ENCODE data around the gene ANKH. TPM values are rescaled to one million over a fixed set of nuclear protein-coding genes. Genes with fewer than 3 reads are reported as not detected.

Gene ANKH
- total and polyA plus RNA-seq, 4 donors = 10.8 to 46.7 (median 17.2) TPM

GRCh38 chr5:14696057-14696456 is 175.5 kb downstream of the ANKH start:
- Histone ChIP-seq H3K9ac (ENCODE audit: insufficient read depth in 1 of 2, low read length in 2 of 2) (no peak overlapping the region), H3K27me3 (ENCODE audit: control insufficient read depth in 3 of 3, insufficient read depth in 3 of 3, low read length in 2 of 3) (no peaks in the 10 kb centered on the region), H3K4me3 (no peak overlapping the region), H3K27ac (ENCODE audit: low read depth in 1 of 2, low read length in 1 of 2) (no peak overlapping the region), H3K9me3 (ENCODE audit: control insufficient read depth in 4 of 4, insufficient read depth in 3 of 4, low read length in 3 of 4) (no peaks in the 10 kb centered on the region), H3K4me1 (ENCODE audit: control insufficient read depth in 5 of 5, insufficient read depth in 5 of 5, low read length in 5 of 5) (peaks cover 0 to 11% (median 0%) of the 10 kb centered on the region in 5 donors), H3K36me3 (ENCODE audit: control insufficient read depth in 4 of 4, insufficient read depth in 4 of 4, low read length in 4 of 4) (peaks cover 18 to 37% (median 29%) of the 10 kb centered on the region in 4 donors)
- WGBS, 2 donors = 50 to 72% methylated on average over 1 of the region's 1 CpG
- ATAC-seq (ENCODE audit: insufficient read depth, low FRiP score) (no peak), DNase-seq (no peak)
- no peak for TF ChIP-seq CTCF (IDR thresholded peaks at IDR 0.05; ENCODE audit: control extremely low read depth, extremely low read depth)

- H3K9me3 ChIP-seq (ENCODE audit: control insufficient read depth in 4 of 4, insufficient read depth in 3 of 4, low read length in 3 of 4) = peaks cover 0 to 4% (median 2%) of the 10 kb centered on the region in 4 donors
- 83 to 96% methylated on average over 2 of the region's 2 CpGs for WGBS, 2 donors
- H3K4me3 ChIP-seq = no peak overlapping the region
- H3K9ac ChIP-seq (ENCODE audit: insufficient read depth in 1 of 2, low read length in 2 of 2) = no peak overlapping the region
- no peak for TF ChIP-seq CTCF (IDR thresholded peaks at IDR 0.05; ENCODE audit: control extremely low read depth, extremely low read depth)
- no peaks in the 10 kb centered on the region for H3K27me3 ChIP-seq (ENCODE audit: control insufficient read depth in 3 of 3, insufficient read depth in 3 of 3, low read length in 2 of 3)
- peaks cover 27 to 46% (median 33%) of the 10 kb centered on the region in 4 donors for H3K36me3 ChIP-seq (ENCODE audit: control insufficient read depth in 4 of 4, insufficient read depth in 4 of 4, low read length in 4 of 4)
- ATAC-seq (ENCODE audit: insufficient read depth, low FRiP score) = no peak
- peaks cover 0 to 7% (median 0%) of the 10 kb centered on the region in 5 donors for H3K4me1 ChIP-seq (ENCODE audit: control insufficient read depth in 5 of 5, insufficient read depth in 5 of 5, low read length in 5 of 5)
- no peak overlapping the region for H3K27ac ChIP-seq (ENCODE audit: low read depth in 1 of 2, low read length in 1 of 2)
- no peak for DNase-seq
Observed at GRCh38 chr5:14695152-14695551, 176.4 kb downstream of the ANKH start.

- no peak for TF ChIP-seq CTCF (IDR thresholded peaks at IDR 0.05; ENCODE audit: control extremely low read depth, extremely low read depth)
- DNase-seq (no peak), ATAC-seq (ENCODE audit: insufficient read depth, low FRiP score) (no peak)
- Histone ChIP-seq H3K4me3 (no peak overlapping the region), H3K27me3 (ENCODE audit: control insufficient read depth in 3 of 3, insufficient read depth in 3 of 3, low read length in 2 of 3) (no peaks in the 10 kb centered on the region), H3K27ac (ENCODE audit: low read depth in 1 of 2, low read length in 1 of 2) (no peak overlapping the region), H3K9ac (ENCODE audit: insufficient read depth in 1 of 2, low read length in 2 of 2) (no peak overlapping the region), H3K9me3 (ENCODE audit: control insufficient read depth in 4 of 4, insufficient read depth in 3 of 4, low read length in 3 of 4) (peaks cover 0 to 7% (median 3%) of the 10 kb centered on the region in 4 donors), H3K4me1 (ENCODE audit: control insufficient read depth in 5 of 5, insufficient read depth in 5 of 5, low read length in 5 of 5) (peaks cover 0 to 3% (median 0%) of the 10 kb centered on the region in 5 donors), H3K36me3 (ENCODE audit: control insufficient read depth in 4 of 4, insufficient read depth in 4 of 4, low read length in 4 of 4) (peaks cover 30 to 58% (median 40%) of the 10 kb centered on the region in 4 donors)
- WGBS, 2 donors = 95 to 97% methylated on average over 5 of the region's 5 CpGs
Observed at GRCh38 chr5:14693070-14693469, 178.5 kb downstream of the ANKH start.
